GM10266 (cell line): ENCODE data around the gene GRIK3.

Source experiments
- DNase-seq: peaks from one replicate; pipeline ENCODE4 v3.0.0; 2012; ENCODE audit errors: extremely low spot score
- CTCF ChIP-seq: IDR thresholded peaks from 2 replicates; pipeline ENCODE4 v1.5.1; 2012; ENCODE audit warnings: mild to moderate bottlenecking, low read depth; ENCODE audit not compliant: control insufficient read depth, insufficient read depth; ENCODE audit errors: missing control alignments

GRIK3 gene

GRCh38 chr1:37047542-37047941 lies 13.2 kb upstream of the GRIK3 start:
- no peak for TF ChIP-seq CTCF
- no peak for DNase-seq

- TF ChIP-seq CTCF: no peak
- DNase-seq: no peak
These were observed 8.8 kb upstream of the GRIK3 start for GRCh38 chr1:37043101-37043500.

- DNase-seq: no peak
- no peak for TF ChIP-seq CTCF
These were observed 8.2 kb upstream of the GRIK3 start for GRCh38 chr1:37042506-37042905.

GRCh38 chr1:37041483-37041882 lies 7.2 kb upstream of the GRIK3 start:
- TF ChIP-seq CTCF: no peak
- no peak for DNase-seq

- no peak for TF ChIP-seq CTCF
- no peak for DNase-seq
These were observed 6.5 kb upstream of the GRIK3 start for GRCh38 chr1:37040773-37041172.

GRCh38 chr1:37040261-37040660 lies 5.9 kb upstream of the GRIK3 start:
- TF ChIP-seq CTCF: no peak
- no peak for DNase-seq

- no peak for TF ChIP-seq CTCF
- no peak for DNase-seq
These were observed 4.1 kb upstream of the GRIK3 start for GRCh38 chr1:37038227-37039093.
